GM19455 (cell line): Measurements from ENCODE around the gene CD320.
"Not testable (repeated sequence)": the region's sequence is repeated elsewhere in the genome, so short reads cannot be mapped to it uniquely, and the experiment has no call there.

Experiments
- ATAC-seq: cut with Tn5 transposase; IDR thresholded peaks from one replicate; pipeline ENCODE4 v1.9.1; 2021; ENCODE audit not compliant: unreplicated experiment

Gene CD320

GRCh38 chr19:8333767-8334457 lies 25.8 kb upstream of the CD320 start:
- no peak for ATAC-seq

GRCh38 chr19:8332976-8333766 lies 25.0 kb upstream of the CD320 start:
- no peak for ATAC-seq

GRCh38 chr19:8331263-8331845 lies 23.2 kb upstream of the CD320 start:
- ATAC-seq: no peak

- no peak for ATAC-seq
These were observed 21.8 kb upstream of the CD320 start for GRCh38 chr19:8329996-8330395.

- no peak for ATAC-seq
These were observed 17.3 kb upstream of the CD320 start for GRCh38 chr19:8325454-8325853.

- ATAC-seq: no peak
These were observed 16.3 kb upstream of the CD320 start for GRCh38 chr19:8324186-8325050.

- no peak for ATAC-seq
These were observed 15.6 kb upstream of the CD320 start for GRCh38 chr19:8323781-8324185.

GRCh38 chr19:8322638-8322997 lies 14.5 kb upstream of the CD320 start:
- no peak for ATAC-seq

GRCh38 chr19:8321986-8322637 lies 14.0 kb upstream of the CD320 start:
- no peak for ATAC-seq

- ATAC-seq: peak; percentile 77
These were observed 13.2 kb upstream of the CD320 start, which contains the start of the genes NDUFA7 and RPS28 for GRCh38 chr19:8321067-8321985. Gene NDUFA7, minus strand, starts transcription at chr19:8321375. Its CDS starts 17 bp downstream, at chr19:8321358. Gene RPS28, plus strand, starts transcription at chr19:8321496. Its CDS starts 35 bp downstream, at chr19:8321531.

- ATAC-seq: peak; percentile 9
These were observed 12.5 kb upstream of the CD320 start for GRCh38 chr19:8320564-8321066.

- ATAC-seq: no peak
These were observed 11.8 kb upstream of the CD320 start for GRCh38 chr19:8319807-8320520.

GRCh38 chr19:8318835-8319234 lies 10.7 kb upstream of the CD320 start:
- ATAC-seq: not testable (repeated sequence)

- ATAC-seq: no peak
These were observed 8.4 kb upstream of the CD320 start for GRCh38 chr19:8316351-8317125.

GRCh38 chr19:8314981-8315640 lies 7.0 kb upstream of the CD320 start:
- ATAC-seq: not testable (repeated sequence)

- no peak for ATAC-seq
These were observed 3.5 kb upstream of the CD320 start for GRCh38 chr19:8311461-8312260.
